Stimulated activated CD4-positive, alpha-beta T cell treated with anti-CD3 and anti-CD28 coated beads, Interleukin-15, amount 100 ng/mL, for 1 hour (primary cell): ENCODE results near the gene ARID4B.
A peak's percentile ranks its signal among the peaks of the same experiment; 100 is the strongest.
"Not testable (repeated sequence)": the region's sequence is repeated elsewhere in the genome, so short reads cannot be mapped to it uniquely, and the experiment has no call there.

Experiments used
- DNase-seq, 2 donors: peaks; one replicate each; pipeline ENCODE4 v3.0.0-alpha.2; 2020; ENCODE audit warnings: low read depth in 1 of 2, low spot score in 1 of 2

Gene ARID4B

DNA sequence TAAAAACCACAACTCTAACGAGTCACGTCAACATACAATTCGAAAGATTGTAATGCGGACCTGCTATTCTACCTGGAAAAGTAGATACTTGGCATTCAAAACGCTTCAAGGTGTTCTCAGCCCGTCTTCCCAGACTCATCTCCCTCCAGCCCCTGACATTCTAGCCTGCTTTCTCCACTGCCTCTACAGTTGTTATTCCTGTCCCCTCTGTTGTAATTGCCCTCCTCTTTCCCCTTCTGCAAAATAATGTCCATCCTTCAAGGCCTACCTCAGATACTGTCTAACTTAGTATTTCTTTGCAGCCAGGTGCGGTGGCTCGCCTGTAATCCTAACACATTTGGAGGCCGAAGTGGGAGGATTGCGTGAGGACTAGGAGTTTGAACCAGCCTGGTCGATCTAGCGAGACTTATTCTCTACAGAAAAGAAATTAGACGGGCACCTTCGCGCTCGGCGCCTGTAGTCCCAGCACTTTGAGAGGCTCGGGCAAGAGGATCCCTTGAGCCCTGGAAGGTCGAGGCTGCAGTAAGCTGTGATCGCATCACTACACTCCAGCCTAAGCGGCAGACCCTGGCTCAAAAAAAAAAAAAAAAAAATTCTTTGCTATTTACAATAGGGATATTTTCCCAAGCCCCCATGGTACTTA is 166.2 kb downstream of the ARID4B start:
- no peak for DNase-seq

GRCh38 chr1:235160957-235161684 is 166.9 kb downstream of the ARID4B start, which contains the start of gene RBM34:
Gene RBM34, minus strand, starts transcription at chr1:235161250. Its CDS starts 24 bp downstream, at chr1:235161226.
- peak; percentile 82 to 89 for DNase-seq

DNA sequence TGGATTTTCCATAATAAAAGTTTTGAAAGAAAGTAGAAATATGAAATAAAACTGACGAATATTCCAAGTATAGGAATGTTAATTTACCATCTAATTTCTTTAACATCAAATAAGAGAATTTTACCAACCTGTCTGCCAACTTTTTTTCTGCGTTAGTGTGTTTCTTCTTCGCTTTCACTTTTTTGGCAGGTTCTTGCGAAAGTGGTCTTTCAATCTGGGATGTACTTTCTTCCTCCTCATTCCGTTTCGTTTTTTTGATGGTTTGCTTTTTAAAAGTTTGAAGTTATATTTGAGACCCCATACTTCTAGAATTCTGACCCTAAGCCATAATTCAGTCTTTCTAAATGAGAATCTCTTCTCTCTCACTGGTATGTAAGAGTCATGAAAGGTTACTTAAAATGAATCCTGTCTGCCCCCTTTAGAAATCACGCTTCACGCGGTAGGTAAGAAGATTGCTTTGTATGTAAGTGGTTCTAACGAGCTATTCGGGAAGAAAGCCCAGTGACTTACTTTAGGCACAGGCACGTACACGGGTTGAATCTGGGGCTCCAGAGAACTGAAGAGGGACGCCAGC is 167.5 kb downstream of the ARID4B start:
- DNase-seq: no peak

DNA sequence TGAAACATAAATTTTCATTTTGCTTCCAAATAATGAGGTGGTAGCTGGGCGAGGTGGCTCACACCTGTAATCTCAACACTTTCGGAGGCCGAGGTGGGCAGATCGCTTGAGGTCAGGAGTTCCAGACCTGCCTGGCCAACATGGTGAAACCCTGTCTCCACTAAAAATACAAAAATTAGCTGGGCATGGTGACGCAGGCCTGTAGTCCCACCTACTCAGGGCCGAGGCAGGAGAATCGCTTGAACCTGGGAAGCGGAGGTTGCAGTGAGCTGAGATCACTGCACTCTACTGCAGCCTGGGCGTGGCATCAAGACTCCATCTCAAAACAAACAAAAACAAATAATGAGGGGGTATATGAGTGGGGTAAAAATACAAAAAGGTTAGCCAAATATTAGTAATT is 168.0 kb downstream of the ARID4B start:
- not testable (repeated sequence) for DNase-seq

- not testable (repeated sequence) for DNase-seq
Observed at GRCh38 chr1:235159284-235159683, 168.7 kb downstream of the ARID4B start.

- DNase-seq: no peak
Observed at GRCh38 chr1:235158680-235159079, 169.3 kb downstream of the ARID4B start.

GRCh38 chr1:235157150-235157549 is 170.8 kb downstream of the ARID4B start:
- no peak for DNase-seq

DNA sequence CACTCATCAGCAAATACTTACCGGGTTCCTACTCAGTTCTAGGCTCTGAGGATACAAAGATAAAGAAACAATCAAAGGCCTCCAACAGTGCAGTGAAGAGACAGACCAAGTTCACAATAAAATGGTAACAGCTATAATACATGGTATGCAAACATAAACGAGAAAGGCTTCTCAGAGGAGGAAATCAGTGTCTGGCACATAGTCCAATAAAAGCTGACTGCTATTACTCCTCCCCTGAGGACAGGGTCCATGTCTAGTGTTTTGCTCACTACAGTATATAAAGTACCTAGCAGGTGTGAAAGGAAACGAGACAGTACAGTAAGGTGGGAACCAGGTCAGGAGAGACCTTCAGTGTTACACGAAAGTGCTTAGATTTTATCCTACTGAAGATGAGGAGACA is 171.2 kb downstream of the ARID4B start:
- no peak for DNase-seq

GRCh38 chr1:235156265-235156664 is 171.7 kb downstream of the ARID4B start:
- DNase-seq: no peak

GRCh38 chr1:235152235-235152634 is 175.7 kb downstream of the ARID4B start:
- no peak for DNase-seq

DNA sequence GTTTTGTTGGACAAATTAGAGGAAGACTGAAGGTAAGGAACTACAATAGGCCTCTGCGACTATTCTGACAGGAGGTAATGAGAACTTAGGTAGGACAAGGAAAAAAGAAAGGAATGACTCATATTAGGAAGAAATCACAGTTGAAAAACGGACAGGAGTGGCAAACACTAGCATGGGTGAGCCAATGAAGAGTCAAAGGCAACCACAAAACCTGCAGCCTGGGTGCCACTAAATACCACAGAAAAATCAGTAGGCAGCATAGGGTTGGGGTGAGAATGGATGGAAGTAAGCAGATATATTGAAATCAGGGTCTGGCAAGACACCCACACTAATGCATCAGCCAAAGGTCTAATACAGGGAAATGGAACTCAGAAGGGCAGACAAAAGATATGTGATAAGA is 176.9 kb downstream of the ARID4B start:
- DNase-seq: no peak

DNA sequence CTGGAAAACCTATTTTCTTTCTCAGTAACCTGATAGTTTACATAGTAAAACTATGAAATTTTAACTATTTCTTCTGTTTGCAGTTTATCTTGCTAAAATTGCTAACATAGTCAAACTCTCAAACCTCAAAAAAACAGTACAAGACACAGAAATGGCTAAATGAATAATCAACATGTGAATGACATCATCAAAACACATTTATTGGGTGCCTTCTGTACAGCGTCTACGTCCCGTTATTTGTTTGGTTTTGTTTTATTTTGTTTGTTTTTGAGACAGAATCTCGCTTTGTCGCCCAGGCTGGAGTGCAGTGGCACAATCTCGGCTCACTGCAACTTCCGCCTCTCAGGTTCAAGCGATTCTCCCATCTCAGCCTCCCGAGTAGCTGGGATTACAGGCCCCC is 178.2 kb downstream of the ARID4B start:
- DNase-seq: no peak

DNA sequence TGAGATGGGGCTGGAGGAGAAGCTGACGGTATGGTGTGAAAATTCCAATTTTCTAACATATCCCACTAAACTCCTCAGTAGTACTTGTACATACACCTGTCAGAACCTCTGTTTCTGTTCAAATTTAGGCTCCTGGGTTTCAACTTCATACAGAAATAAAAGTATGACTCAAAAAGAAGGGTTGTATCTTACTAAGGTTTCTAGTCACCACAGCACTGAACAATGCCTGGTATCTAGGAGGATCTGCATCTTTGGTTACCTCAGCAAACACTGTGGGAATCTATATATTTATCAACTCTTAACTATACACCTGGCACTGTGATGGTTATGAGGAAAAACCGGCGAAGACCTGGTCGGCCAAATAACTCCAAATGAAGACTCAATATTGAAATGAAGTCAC is 180.7 kb downstream of the ARID4B start:
- no peak for DNase-seq

GRCh38 chr1:235145639-235146038 is 182.3 kb downstream of the ARID4B start:
- no peak for DNase-seq

GRCh38 chr1:235142991-235143390 is 185.0 kb downstream of the ARID4B start:
- no peak for DNase-seq

GRCh38 chr1:235139315-235139714 is 188.7 kb downstream of the ARID4B start:
- no peak for DNase-seq

GRCh38 chr1:235138821-235139220 is 189.2 kb downstream of the ARID4B start:
- DNase-seq: no peak

GRCh38 chr1:235136111-235136510 is 191.9 kb downstream of the ARID4B start:
- DNase-seq: no peak

- DNase-seq: no peak
Observed at GRCh38 chr1:235134171-235134570, 193.8 kb downstream of the ARID4B start.

GRCh38 chr1:235133086-235133485 is 194.9 kb downstream of the ARID4B start:
- no peak for DNase-seq

GRCh38 chr1:235131961-235132360 is 196.0 kb downstream of the ARID4B start:
- DNase-seq: no peak

DNA sequence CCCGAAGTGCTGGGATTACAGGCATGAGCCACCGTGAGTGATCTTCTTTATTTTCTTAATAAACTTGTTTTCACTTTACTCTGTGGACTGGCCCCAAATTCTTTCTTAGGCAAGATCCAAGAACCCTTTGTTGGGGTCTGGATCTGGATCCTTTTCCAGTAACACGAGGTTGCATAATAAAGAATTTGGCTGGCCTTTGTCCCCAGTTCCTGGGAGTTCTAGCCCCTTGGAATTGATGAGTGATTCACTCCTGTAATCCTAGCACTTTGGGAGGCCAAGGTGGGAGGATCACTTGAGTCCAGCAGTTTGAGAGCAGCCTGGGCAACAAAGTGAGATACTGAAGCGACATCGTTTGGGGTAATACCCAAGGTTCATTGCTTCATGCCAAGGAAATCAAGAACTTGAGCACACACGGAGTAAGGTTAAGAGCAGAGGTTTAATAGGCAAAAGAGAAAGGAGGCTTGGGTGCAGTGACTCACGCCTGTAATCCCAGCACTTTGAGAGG is 197.2 kb downstream of the ARID4B start:
- no peak for DNase-seq
